HG03565 (cell line): Measurements from ENCODE around the gene RAD51B.
"Not testable (repeated sequence)": the region's sequence is repeated elsewhere in the genome, so short reads cannot be mapped to it uniquely, and the experiment has no call there.

Experiments
- ATAC-seq: cut with Tn5 transposase; IDR thresholded peaks from one replicate; pipeline ENCODE4 v1.9.1; 2021; ENCODE audit warnings: mild to moderate bottlenecking, moderate library complexity; ENCODE audit not compliant: unreplicated experiment

RAD51B gene

GRCh38 chr14:68413509-68413908 lies 593.9 kb downstream of the RAD51B start:
- no peak for ATAC-seq

GRCh38 chr14:68414121-68414520 lies 594.5 kb downstream of the RAD51B start:
- ATAC-seq: no peak

- ATAC-seq: no peak
These were observed 596.6 kb downstream of the RAD51B start for GRCh38 chr14:68416171-68416570.

GRCh38 chr14:68417009-68417650 lies 597.6 kb downstream of the RAD51B start:
- ATAC-seq: no peak

- no peak for ATAC-seq
These were observed 598.9 kb downstream of the RAD51B start for GRCh38 chr14:68418174-68419118.

GRCh38 chr14:68420350-68420749 lies 600.8 kb downstream of the RAD51B start:
- no peak for ATAC-seq

GRCh38 chr14:68421116-68421515 lies 601.5 kb downstream of the RAD51B start:
- no peak for ATAC-seq

GRCh38 chr14:68423686-68424085 lies 604.1 kb downstream of the RAD51B start:
- ATAC-seq: no peak

- ATAC-seq: no peak
These were observed 605.0 kb downstream of the RAD51B start for GRCh38 chr14:68424443-68425172.

- no peak for ATAC-seq
These were observed 607.3 kb downstream of the RAD51B start for GRCh38 chr14:68426661-68427549.

GRCh38 chr14:68427550-68427890 lies 607.9 kb downstream of the RAD51B start:
- no peak for ATAC-seq

GRCh38 chr14:68428900-68429299 lies 609.3 kb downstream of the RAD51B start:
- not testable (repeated sequence) for ATAC-seq

GRCh38 chr14:68434173-68434572 lies 614.6 kb downstream of the RAD51B start:
- ATAC-seq: not testable (repeated sequence)

GRCh38 chr14:68435631-68436030 lies 616.1 kb downstream of the RAD51B start:
- ATAC-seq: not testable (repeated sequence)

GRCh38 chr14:68439676-68440075 lies 620.1 kb downstream of the RAD51B start:
- no peak for ATAC-seq

- no peak for ATAC-seq
These were observed 621.2 kb downstream of the RAD51B start for GRCh38 chr14:68440820-68441219.

- ATAC-seq: no peak
These were observed 622.0 kb downstream of the RAD51B start for GRCh38 chr14:68441542-68441941.

GRCh38 chr14:68442828-68443629 lies 623.5 kb downstream of the RAD51B start:
- no peak for ATAC-seq

GRCh38 chr14:68444449-68445168 lies 625.0 kb downstream of the RAD51B start:
- ATAC-seq: no peak
